GM08714 (cell line): ENCODE measurements around the gene CLDN1.
"Not testable (repeated sequence)": the region's sequence is repeated elsewhere in the genome, so short reads cannot be mapped to it uniquely, and the experiment has no call there.

Source experiments
- H3K4me3 ChIP-seq: fragments of 200-500 bp; sonication (Bioruptor generic); 2 replicates; pipeline ENCODE4 v1.5.1; 2014; ENCODE audit warnings: mild to moderate bottlenecking, low read length, inconsistent platforms
- ZNF274 ChIP-seq: IDR thresholded peaks from 2 replicates; pipeline ENCODE4 v1.6.1; 2012; ENCODE audit warnings: mild to moderate bottlenecking, low read depth, low read length

The CLDN1 gene

GRCh38 chr3:190291994-190292584, 30.2 kb downstream of the CLDN1 start:
- no peak for TF ChIP-seq ZNF274
- H3K4me3 ChIP-seq: no peak overlapping the region

GRCh38 chr3:190289989-190290388, 32.3 kb downstream of the CLDN1 start:
- no peak overlapping the region for H3K4me3 ChIP-seq
- no peak for TF ChIP-seq ZNF274

GRCh38 chr3:190288836-190289235, 33.4 kb downstream of the CLDN1 start:
- no peak for TF ChIP-seq ZNF274

GRCh38 chr3:190286014-190286413, 36.2 kb downstream of the CLDN1 start:
- no peak overlapping the region for H3K4me3 ChIP-seq
- TF ChIP-seq ZNF274: no peak

More at GRCh38 chr3:190288836-190289235, 33.4 kb downstream of the CLDN1 start:
- no peak overlapping the region for H3K4me3 ChIP-seq

- no peak for TF ChIP-seq ZNF274
- no peak overlapping the region for H3K4me3 ChIP-seq
Measured at GRCh38 chr3:190281308-190282051, 40.8 kb downstream of the CLDN1 start.

GRCh38 chr3:190279690-190280089, 42.6 kb downstream of the CLDN1 start:
- no peak overlapping the region for H3K4me3 ChIP-seq
- no peak for TF ChIP-seq ZNF274

GRCh38 chr3:190272747-190273146, 49.5 kb downstream of the CLDN1 start:
- H3K4me3 ChIP-seq: no peak overlapping the region
- TF ChIP-seq ZNF274: no peak

- TF ChIP-seq ZNF274: no peak
- no peak overlapping the region for H3K4me3 ChIP-seq
Measured at GRCh38 chr3:190269101-190269500, 53.1 kb downstream of the CLDN1 start.

- H3K4me3 ChIP-seq: not testable (repeated sequence)
Measured at GRCh38 chr3:190267464-190267863, 54.8 kb downstream of the CLDN1 start.

- H3K4me3 ChIP-seq: no peak overlapping the region
- no peak for TF ChIP-seq ZNF274
Measured at GRCh38 chr3:190266913-190267290, 55.3 kb downstream of the CLDN1 start.

GRCh38 chr3:190266265-190266912, 55.9 kb downstream of the CLDN1 start:
- TF ChIP-seq ZNF274: no peak
- no peak overlapping the region for H3K4me3 ChIP-seq

GRCh38 chr3:190265796-190266195, 56.5 kb downstream of the CLDN1 start:
- no peak for TF ChIP-seq ZNF274
- no peak overlapping the region for H3K4me3 ChIP-seq

- TF ChIP-seq ZNF274: no peak
- H3K4me3 ChIP-seq: no peak overlapping the region
Measured at GRCh38 chr3:190265126-190265525, 57.1 kb downstream of the CLDN1 start.

GRCh38 chr3:190261740-190262139, 60.5 kb downstream of the CLDN1 start:
- H3K4me3 ChIP-seq: no peak overlapping the region
- no peak for TF ChIP-seq ZNF274

- H3K4me3 ChIP-seq: no peak overlapping the region
- TF ChIP-seq ZNF274: no peak
Measured at GRCh38 chr3:190261015-190261414, 61.2 kb downstream of the CLDN1 start.

GRCh38 chr3:190260301-190260700, 61.9 kb downstream of the CLDN1 start:
- no peak overlapping the region for H3K4me3 ChIP-seq
- no peak for TF ChIP-seq ZNF274
